Stimulated activated CD4-positive, alpha-beta T cell treated with anti-CD3 and anti-CD28 coated beads, Interleukin-1b, Interleukin-23, amount 100 ng/mL, for 48 hours (primary cell): Measurements from ENCODE around the gene NBEAL2.
"Not testable (repeated sequence)": the region's sequence is repeated elsewhere in the genome, so short reads cannot be mapped to it uniquely, and the experiment has no call there.

Source experiments
- DNase-seq: peaks from one replicate; pipeline ENCODE4 v3.0.0-alpha.2; 2020

The NBEAL2 gene

DNA sequence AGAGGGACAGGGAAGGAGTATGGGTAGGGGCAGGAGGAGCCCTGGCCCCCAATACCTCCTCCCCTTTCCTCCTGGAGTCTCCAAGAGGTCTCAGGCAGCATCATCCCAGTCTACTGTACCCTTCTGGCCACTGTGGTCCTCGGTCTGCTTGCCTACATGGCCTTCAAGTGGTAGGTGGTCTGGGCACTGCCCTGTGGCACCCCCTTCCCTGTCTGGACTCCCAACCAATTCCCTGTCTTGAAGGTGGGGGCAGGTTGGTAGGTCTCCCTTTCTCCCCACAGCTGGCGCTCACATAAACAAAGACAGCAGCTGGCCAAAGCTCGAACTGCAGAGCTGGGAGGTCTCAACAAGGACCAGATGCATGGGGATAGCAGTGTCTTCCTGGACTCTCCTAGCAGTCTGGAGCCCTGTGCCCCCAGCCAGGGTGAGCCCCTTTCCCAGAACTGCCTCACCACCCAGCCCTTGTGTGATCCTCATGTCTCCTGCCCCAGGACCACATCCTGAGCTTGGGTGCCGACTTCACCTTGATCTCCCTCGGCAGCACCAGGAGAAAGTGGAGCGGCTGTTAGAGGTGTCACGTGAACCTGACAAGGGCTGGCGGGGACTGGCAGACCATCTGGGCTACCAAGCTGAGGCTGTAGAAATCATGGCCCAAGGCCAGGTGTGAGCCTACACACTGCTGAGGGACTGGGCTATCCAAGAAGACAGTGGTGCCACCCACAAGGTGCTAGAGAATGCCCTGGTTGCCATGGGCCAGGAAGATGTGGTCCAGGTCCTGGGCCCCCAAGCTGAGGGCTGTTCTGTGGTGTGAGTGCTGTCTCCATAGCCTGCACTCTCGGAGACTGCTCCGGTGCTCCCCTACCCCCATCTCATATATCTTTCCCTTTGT is 33.1 kb downstream of the NBEAL2 start:
- peak; percentile 1 for DNase-seq

DNA sequence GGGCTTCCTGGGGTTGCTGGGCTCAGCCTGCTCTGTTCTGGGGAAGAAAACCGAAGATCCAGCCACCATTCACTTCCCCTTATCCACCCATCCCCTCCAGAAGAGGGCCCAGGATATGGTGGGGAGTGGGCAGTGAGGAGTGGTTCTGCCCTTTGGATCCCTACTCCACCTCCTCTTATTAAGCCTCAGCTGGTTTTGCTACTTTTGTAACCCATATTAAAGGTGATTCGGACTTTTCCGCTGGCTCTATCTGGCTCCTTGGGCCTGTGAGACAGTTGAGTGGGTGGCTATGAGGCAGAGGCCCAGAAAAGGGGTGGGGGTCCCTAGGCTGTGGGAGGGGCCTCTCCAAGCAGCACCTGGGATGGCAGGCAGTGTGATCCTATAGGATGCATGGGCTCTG is 33.8 kb downstream of the NBEAL2 start:
- DNase-seq: no peak

DNA sequence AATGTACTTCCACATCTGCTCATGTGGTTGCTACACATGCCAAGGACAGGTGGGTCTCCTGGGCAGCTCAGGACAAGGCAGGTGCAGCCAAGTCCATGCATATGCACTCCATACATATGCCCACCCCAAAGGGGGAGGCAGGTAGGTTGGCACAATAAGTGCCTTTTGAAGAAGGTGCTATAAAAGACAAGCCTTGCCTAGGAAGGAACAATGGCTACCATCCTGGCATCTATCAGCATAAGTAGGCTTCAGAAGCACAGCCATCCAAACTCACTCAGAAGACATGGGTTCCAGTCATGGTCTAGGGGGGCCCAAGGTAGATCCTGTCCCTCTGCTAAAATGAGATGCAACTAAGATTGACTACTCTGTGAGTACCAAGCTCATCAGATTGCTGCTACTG is 34.6 kb downstream of the NBEAL2 start:
- no peak for DNase-seq

DNA sequence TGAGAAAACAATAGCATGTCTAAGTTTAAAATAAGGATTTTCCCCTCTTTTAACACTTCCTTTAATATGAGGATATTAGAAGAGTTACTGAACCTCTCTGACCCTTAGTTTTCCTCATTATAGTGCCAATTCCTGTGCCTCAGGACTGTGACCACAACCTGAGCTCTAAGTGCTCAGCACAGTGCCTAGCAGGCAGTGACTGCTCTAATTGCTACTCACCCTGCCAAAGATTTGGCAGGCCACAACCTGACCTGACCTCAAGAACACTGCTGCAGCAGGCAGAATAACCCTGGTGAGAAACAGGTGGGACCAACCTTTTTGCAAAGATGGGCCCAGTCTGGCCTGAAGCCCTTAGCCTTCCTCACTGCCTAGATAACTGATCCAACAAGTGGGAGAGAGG is 35.7 kb downstream of the NBEAL2 start:
- no peak for DNase-seq

DNA sequence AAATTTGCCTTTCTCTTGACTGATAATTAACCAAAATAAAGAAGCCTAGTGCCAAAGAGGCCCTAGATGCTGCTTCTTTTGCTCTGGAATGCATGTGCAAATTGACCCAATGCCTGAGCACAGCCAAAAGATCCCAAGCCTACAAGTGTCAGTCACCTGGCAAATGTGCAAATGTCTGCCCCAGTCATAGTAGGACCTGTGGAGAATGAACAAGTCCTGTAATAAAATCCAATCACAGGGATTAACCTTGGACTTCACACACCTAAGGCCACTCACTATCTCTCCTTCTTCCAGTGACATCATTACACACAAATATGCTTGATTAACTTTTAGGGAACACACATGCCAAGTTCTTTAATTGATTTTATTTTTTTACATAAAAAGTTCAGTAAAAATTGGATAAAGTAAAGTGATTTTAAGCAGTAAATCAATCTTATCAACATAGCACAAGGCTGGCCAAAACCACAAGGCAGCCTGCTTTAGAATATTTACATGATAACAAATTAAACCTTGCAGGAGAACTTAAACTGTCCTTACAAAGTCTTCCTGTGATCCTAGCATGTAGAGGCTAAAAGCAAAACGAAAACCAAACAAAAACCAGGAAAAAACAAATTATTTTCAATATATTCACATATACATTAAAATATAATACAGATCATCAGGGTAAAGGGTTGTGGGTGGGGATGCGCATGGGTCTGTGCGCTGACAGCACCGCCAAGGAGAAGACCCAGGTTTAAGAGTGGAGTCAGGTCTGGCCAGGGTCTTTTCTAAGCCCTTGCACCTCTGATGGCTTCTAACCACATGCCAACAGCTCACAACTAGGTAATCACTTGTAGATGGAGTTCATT is 36.8 kb downstream of the NBEAL2 start:
- no peak for DNase-seq

DNA sequence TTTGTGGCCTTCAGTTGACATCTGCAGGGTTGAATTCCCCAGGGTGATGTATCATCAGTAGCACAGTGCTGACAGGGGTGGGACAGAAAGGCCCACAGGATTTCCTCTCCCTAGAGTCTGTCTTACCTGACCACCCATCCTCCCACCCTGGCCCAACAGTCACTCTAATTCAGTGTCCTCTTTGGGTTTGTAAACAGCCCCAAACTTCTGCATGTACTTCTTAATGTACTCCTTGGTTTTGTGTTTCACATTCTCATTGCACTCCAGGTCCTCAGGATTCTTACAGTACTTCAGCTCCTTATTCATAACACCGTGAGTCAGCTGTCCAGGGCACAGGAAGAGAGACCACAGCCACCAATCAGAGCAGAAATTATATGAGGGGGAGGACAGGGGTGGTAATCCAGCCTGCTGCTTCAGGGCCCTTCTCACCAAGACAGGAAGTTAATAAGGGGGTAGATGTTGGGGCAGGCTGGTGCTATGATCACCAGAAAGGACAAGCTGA is 37.5 kb downstream of the NBEAL2 start:
- peak; percentile 43 for DNase-seq

DNA sequence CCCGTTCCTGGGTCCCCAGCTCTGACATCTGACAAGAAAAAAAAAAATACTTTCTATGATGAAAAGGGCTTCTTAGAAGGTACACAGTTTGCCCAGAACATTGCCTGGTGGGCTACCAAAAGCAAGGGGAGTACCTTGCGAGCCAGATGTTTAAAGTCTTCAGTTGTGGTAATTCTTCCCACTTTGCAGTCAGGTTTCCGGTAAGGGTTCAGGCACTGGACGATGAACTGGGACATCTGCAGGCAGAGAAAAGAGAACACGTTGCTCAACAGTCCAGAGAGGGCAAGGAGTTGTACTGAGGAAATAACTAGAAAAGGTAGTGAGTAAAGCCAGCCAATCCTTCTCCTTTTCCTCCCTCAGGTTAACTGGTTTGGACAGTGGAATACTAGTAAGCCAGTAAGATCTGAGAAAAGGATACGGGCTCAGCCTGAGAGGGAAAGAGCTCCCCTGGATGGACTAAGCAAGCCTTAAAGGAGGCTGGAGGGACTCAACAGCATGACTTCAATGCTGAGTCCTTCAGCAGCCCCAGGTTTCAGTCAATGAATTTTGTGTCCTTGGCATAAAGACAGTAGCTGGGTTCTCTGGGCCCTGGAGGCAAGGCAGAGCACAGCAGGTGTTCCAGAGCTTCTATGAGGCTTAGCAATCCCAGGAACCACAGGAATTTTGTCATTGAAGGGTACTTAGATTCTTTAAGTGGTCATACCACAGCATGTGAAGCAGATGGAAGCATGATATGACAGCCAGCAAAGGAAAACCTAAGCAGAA is 38.2 kb downstream of the NBEAL2 start:
- DNase-seq: no peak

DNA sequence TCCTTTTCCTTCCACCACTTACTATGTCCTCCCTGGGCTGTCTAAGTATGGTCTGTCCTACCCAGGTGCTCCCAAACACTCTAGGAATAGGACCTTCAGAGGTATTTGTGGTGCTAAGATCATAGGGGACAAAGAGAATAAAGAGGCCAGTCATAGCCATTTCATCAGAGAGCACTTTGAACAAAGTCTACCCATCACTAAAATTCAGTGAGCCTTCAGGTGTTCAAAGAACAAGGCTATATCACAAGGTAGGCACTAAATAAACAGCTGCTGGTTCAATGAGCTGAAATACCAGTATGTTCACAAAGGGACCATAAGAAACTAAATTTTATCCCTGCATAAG is 38.8 kb downstream of the NBEAL2 start:
- DNase-seq: no peak

DNA sequence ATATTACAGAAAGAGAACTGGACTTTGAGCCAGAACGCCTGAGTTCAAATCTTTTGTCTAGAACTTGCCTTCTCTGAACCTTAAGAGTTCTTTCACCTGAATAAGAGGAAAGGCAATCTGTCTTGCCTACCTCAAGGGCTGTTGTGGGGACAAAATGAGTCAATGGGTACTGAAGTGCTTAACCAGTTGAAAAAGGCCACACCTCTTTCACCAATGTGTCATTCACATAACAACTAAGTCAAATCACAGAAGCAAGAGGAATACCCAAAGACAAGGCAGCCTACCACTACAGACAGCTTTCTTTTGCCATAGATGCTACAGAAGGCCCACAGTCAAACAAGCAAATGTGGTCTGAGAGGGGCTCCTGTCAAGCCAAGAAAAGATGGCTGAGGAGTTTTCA is 39.7 kb downstream of the NBEAL2 start:
- DNase-seq: peak; percentile 47

DNA sequence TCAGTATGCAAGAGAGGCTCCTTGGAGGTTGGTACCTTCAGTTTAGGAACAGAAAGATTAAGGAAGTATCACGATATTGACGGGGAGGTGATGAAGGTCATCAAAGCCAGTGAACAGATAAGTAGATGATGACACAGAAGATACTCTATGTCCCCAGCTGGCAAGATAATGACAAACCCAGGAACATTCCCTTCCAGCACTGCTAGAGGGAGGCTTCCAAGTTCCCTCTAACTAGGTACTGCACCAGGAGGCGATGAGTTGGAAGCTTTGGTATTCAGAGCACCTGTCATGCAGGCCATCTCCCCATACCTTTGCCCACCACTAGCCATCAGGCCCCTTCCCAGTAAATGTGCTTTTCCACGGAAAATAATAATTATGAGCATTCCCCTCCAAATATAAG is 40.8 kb downstream of the NBEAL2 start:
- no peak for DNase-seq

DNA sequence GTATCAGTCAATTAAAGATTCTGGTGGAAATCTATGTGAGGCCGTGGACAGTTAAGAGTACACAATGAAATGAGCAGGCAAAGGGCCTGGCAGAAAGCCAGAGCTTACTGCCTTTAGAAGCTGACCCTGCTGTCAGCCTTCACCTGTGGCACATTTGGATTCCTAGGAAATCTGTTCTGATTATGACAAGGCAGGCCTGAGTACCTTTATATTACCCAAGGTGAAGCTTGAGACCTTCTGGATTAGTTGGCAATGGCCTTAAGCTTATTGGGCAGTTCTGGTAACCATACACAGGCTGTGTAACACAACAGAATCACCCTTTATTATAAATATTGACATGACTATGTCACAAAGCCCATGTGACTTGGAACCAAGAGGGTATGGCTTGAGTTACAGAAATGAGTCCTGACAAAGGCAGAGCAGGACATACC is 43.2 kb downstream of the NBEAL2 start:
- DNase-seq: no peak

DNA sequence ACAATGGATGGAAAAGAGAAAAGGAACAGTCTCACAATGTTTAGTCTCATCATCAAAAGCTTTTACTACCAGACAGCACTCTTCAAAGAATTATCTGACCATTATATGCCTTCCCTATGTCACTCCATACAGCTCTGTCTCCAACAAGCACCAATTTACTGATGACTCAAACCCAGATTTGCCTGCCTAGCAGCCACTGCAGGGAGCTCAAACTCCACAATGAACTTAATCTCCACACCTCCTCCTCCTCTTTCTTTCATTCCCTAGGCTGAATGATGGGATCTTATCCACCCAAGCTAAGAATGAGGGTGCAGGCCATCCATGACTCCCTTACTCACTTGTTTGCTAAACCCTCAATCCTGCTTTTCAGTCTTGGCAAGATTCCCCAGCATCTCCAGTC is 45.5 kb downstream of the NBEAL2 start:
- DNase-seq: no peak

DNA sequence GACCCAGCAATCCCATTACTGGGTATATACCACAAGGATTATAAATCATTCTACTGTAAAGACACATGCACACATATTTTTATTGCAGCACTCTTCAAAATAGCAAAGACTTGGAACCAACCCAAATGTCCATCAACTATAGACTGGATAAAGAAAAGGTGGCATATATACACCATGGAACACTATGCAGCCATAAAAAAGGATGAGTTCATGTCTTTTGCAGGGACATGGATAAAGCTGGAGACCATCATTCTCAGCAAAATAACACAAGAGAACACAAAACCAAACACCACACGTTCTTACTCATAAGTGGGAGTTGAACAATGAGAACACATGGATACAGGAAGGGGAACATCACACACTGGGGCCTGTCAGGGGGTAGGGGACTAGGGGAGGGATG is 47.0 kb downstream of the NBEAL2 start:
- DNase-seq: not testable (repeated sequence)

DNA sequence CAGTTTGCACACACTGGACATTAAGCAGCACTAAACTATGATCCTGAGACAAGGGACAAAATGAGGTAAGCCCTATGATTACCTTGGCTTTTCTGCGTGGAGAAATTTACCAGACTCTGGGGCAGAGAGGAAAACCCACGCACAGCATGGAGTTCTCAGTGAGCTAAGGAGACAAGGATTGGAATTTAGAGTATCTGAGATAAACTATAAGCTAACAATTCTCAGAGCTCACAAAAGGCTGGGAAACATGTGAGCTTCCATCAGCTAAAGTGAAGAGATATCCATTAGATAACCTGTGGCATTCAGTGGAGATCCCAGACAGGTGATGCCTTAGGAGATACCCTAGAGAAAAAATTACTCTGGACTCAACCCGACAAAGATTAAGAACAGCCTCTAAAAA is 48.7 kb downstream of the NBEAL2 start:
- DNase-seq: no peak

DNA sequence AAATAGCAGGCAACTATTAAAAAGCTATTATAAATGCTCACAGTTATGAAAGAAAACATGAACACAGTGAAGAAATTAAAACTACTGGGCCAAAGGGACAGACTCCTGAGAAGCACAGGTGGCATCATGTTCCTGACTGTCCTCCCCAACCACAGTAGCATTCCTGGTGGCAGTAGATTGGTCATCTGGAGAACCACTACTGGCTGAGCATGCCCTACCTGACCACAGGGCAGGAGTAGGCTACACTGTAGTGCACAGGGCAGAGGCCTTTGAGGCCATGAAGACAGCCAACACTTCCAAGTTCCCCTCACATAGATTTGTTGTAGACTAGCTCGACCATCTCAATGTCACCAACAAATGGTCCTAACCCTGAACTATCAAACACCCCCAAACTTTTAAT is 49.2 kb downstream of the NBEAL2 start:
- no peak for DNase-seq

DNA sequence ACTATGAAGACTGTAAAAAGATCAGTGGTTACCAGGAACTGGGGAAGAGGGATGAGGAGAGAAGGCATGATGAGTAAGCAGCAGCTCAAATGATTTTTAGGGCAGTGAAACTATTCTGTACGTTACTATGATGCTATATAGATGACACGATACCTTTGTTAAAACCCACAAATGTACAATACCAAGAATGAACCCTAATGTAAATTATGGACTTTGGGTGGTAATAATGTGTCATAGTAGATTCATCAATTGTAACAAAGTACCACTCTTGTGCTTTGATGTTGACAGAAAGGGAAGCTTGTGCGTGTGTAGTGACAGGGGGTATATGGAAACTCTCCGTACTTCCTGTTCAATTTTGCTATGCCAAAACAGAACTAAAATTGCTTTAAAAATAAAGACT is 51.6 kb downstream of the NBEAL2 start:
- DNase-seq: not testable (repeated sequence)

DNA sequence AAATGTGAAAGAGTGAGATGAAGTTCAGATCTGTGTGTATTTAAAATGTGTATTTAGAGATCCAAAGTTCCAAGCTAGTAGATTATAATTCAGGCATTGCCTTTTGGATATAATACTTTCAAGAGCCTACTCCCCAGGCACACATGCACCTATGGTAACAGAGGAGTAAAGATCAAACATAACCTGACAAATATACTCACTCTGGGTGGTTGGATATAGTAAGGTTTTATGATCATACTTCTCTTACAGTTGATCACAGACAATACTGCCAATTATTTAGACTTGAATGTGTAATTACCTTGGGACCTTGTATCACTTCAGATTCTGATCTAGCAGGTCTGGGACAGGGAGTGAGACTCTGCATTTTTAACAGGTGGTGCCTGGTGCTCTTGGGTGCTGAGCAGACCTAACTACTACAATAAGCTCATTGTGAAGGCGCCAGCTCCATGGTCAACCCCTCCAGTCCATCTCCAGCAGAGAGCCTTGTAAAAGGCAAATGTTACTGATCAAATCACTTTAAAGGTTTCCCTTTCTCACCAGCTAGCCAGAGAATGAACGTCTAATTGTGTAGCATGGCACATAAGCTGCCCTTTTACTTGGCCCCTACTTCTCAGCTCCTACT is 55.5 kb downstream of the NBEAL2 start:
- no peak for DNase-seq

DNA sequence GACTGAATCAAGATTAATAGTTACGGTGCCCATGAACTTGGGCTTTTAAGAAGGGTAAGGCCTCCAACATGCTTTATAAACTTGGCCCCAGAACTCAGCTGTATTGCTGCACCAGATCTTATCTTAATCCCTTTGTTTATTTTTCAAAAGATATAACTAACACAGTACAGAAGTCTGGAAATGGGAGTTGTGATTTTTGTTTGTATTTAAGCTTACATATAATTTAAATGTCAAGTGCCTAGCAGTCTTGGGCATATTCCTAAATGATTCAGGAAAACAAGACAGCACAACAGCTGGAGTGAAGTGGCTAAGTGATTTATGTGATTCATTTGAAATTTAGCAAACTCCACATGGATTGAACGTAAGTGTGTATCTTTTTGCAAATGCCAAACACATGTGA is 56.2 kb downstream of the NBEAL2 start:
- DNase-seq: no peak

DNA sequence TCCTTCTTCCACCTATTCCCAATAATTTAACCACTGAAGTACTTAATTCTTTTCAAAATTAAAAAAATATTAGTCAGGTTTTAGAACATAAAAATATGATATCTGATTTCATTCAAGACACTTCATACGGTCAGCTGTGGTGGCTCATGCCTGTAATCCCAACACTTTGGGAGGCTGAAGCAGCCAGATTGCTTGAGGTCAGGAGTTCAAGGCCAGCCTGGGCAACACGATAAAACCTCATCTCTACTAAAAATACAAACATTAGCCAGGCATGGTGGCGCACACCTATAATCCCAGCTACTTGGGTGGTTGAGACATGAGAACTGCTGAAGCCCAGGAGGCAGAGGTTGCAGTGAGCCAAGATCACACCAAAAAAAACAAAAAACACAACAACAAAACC is 56.7 kb downstream of the NBEAL2 start:
- DNase-seq: no peak

DNA sequence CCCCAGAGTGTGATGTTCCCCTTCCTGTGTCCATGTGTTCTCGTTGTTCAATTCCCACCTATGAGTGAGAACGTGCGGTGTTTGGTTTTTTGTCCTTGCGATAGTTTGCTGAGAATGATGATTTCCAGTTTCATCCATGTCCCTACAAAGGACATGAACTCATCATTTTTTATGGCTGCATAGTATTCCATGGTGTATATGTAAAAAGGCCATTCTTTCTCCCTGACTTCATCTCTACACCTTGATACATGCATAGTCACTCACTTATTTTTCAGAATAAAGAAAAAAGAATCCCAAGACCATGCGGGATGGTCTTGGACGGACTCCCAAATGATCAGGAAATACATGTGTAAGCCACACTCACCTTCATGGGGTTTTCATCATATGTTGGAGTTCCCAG is 57.8 kb downstream of the NBEAL2 start:
- DNase-seq: not testable (repeated sequence)

DNA sequence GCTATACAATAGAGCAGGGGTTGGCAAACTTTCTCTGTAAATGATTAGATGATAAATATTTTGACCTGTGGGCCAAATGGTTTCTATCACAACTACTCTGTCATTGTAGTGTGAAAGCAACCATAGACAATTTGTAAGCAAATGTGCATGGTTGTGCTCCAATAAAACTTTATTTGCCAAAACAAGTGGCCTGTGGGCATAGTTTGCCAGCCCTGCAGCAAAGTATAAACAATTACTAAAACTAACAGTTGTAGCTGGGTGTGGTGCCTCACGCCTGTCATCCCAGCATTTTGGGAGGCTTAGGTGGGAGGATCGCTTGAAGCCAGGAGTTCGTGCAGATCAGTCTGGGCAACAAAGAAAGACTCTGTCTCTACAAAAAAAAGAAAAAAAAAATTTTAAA is 61.6 kb downstream of the NBEAL2 start:
- DNase-seq: no peak

DNA sequence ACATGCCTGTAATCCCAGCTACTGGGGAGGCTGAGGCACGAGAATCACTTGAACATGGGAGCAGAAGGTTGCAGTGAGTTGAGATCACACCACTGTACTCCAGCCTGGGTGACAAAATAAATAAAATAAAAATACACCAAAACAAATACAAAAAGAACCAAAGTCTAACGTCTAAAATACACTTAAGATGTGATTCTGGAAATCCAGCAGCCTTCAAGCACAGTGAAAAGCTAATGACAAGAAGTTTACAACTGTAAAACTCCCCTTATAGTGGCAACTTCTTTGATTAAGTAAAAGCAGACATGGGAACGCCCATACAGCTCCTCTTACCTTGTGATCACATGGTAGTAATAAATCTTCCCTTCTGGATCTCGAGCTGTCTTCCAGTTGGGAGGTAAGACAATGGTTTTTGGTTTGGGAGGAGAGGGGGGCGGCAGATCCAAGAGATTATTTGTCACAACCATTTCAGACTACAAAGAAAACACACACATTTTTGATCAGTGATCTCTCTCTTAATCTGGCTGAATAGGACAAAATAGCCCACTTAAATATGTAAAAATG is 62.8 kb downstream of the NBEAL2 start:
- DNase-seq: no peak
